NT2/D1 (cell line): ENCODE results near the gene RPAIN.
"Not testable (repeated sequence)": the region's sequence is repeated elsewhere in the genome, so short reads cannot be mapped to it uniquely, and the experiment has no call there.

Experiments used
- DNase-seq: peaks from one replicate; pipeline ENCODE4 v3.0.0-alpha.2; 2011; ENCODE audit warnings: low read depth, low spot score
- H3K27me3 ChIP-seq: 2 replicates; pipeline ENCODE4 v1.6.0; 2011; ENCODE audit warnings: mild to moderate bottlenecking; ENCODE audit not compliant: insufficient read length, insufficient read depth
- H3K36me3 ChIP-seq: 2 replicates; pipeline ENCODE4 v1.6.1; 2011; ENCODE audit warnings: mild to moderate bottlenecking, low read length, mixed read lengths; ENCODE audit not compliant: insufficient read depth, insufficient read length
- H3K4me1 ChIP-seq: 2 replicates; pipeline ENCODE4 v1.5.1; 2011; ENCODE audit not compliant: insufficient read depth, insufficient read length
- H3K4me3 ChIP-seq: 2 replicates; pipeline ENCODE4 v1.5.1; 2011; ENCODE audit warnings: low read depth; ENCODE audit not compliant: insufficient read length
- H3K9ac ChIP-seq: 2 replicates; pipeline ENCODE4 v1.6.0; 2011; ENCODE audit warnings: low read depth; ENCODE audit not compliant: insufficient read length
- H3K9me3 ChIP-seq: 2 replicates; pipeline ENCODE4 v1.5.1; 2011; ENCODE audit warnings: mild to moderate bottlenecking, low read length; ENCODE audit not compliant: insufficient read depth
- SUZ12 ChIP-seq: IDR thresholded peaks from 2 replicates; pipeline ENCODE4 v1.6.1; 2011; ENCODE audit not compliant: insufficient read length, insufficient read depth; ENCODE audit errors: extremely low read depth
- YY1 ChIP-seq: IDR thresholded peaks from 2 replicates; pipeline ENCODE4 v1.6.1; 2011; ENCODE audit not compliant: insufficient read length, insufficient read depth
- ZNF274 ChIP-seq: IDR thresholded peaks from 2 replicates; pipeline ENCODE4 v1.6.1; 2011; ENCODE audit warnings: mild to moderate bottlenecking, low read depth, low read length

The RPAIN gene

DNA sequence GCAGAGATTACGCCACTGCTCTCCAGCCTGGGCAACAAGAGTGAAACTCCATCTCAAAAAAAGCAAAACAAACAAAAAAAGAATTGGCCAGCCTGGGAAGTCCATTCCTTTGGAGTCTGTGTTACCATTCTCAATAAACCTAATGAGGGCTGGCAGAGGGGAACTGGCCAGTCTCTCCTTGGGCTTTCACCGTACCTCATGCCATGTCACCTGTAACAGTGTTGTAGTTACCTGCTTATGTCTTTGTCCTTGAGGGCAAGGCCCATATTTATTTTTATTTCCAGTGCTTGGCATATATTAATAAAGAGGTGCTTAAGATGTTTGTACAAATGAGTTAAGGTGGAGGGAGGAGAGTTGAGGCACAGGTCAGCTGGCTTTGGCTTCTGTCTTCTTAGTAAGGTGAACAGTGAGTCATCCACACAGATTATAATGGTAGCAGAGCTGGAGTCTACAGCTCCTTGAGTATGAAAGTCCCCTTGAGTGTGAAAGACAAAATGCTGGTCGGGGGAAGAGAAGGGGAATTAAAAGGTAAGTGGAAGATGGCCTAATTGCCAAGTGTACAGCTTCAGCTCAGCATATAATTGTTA lies 10.5 kb downstream of the RPAIN start:
- Histone ChIP-seq H3K27me3 (no peaks in the 10 kb centered on the region), H3K9ac (no peak overlapping the region), H3K9me3 (no peaks in the 10 kb centered on the region), H3K36me3 (peaks cover 89% of the 10 kb centered on the region), H3K4me3 (no peak overlapping the region), H3K4me1 (no peaks in the 10 kb centered on the region)
- TF ChIP-seq ZNF274 (no peak), YY1 (no peak), SUZ12 (no peak)
- DNase-seq: no peak

DNA sequence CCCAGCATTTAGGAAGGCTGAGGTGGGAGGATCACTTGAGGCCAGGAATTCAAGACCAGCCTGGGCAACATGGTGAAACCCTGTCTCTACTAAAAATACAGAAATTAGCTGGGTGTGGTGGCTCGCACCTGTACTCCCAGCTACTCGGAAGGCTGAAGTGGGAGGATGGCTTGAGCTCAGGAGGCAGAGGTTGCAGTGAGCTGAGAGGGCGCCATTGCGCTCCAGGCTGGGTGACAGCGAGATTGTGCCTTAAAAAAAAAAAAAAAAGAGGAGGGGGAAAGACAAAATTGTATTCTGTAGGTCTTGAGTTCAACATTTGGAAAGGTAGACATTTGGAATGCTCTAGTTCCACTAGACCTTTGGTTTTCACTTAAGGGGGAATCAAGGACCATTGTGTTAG lies 11.3 kb downstream of the RPAIN start:
- H3K9me3 ChIP-seq, H3K9ac ChIP-seq, H3K4me1 ChIP-seq, H3K27me3 ChIP-seq, DNase-seq, H3K4me3 ChIP-seq: not testable (repeated sequence)
- H3K36me3 ChIP-seq: peaks cover 87% of the 10 kb centered on the region

DNA sequence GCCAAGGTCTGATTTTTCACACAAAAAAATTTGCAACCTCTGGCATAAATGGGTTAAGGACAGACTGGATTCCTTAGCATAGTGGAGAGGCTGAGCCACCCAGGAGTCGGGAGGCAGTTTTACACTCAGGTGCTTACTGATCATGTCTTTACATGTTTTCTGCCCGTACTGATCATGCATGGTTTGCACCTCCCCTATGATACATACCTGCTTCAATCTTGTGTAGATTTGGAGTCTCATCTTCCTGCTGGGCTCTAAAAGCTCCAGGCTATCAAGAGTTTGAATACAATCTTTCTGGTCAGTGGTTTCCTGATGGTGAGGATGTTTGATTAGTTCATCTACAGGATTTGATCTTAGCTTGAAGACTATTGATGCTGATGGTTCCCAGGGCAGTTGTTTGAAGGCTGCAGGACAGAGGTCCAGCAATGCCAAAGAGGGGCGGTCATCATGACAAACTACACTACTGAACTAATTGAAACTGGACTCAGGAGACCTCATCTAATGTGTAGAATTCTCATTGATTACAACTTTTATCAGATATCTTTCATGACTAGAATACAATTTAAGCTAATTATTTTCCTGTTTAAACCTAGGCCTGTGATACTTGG lies 12.1 kb downstream of the RPAIN start:
- no peak for DNase-seq
- no peak for TF ChIP-seq YY1
- no peak for TF ChIP-seq SUZ12
- TF ChIP-seq ZNF274: no peak
- Histone ChIP-seq H3K9me3 (no peaks in the 10 kb centered on the region), H3K4me1 (no peaks in the 10 kb centered on the region), H3K9ac (no peak overlapping the region), H3K36me3 (peaks cover 89% of the 10 kb centered on the region), H3K4me3 (no peak overlapping the region), H3K27me3 (no peaks in the 10 kb centered on the region)

DNA sequence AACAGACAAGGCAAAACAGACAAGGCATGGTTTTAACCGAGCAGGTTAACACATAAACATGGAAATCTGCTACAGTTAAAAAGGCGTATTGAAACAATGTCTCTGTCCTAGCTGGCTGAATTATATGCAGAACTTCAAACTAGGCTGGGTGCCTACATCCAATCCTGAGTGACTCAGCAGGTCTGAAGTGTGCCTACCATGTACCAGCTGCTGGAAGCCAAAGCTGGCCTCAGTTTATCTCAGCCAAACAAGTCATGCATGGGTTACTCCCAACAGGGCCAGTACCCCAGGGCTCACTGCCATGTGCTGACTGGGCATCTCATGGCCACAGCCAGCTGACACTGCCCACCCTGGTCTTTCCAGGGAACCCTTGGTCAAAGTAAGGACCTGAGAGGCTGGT lies 15.0 kb downstream of the RPAIN start:
- DNase-seq: no peak
- H3K4me3 ChIP-seq: no peak overlapping the region
- no peak overlapping the region for H3K9ac ChIP-seq
- TF ChIP-seq SUZ12: no peak
- no peak for TF ChIP-seq YY1
- no peak for TF ChIP-seq ZNF274
- H3K27me3 ChIP-seq: no peaks in the 10 kb centered on the region
- H3K9me3 ChIP-seq: no peaks in the 10 kb centered on the region
- peaks cover 73% of the 10 kb centered on the region for H3K36me3 ChIP-seq
- no peaks in the 10 kb centered on the region for H3K4me1 ChIP-seq

DNA sequence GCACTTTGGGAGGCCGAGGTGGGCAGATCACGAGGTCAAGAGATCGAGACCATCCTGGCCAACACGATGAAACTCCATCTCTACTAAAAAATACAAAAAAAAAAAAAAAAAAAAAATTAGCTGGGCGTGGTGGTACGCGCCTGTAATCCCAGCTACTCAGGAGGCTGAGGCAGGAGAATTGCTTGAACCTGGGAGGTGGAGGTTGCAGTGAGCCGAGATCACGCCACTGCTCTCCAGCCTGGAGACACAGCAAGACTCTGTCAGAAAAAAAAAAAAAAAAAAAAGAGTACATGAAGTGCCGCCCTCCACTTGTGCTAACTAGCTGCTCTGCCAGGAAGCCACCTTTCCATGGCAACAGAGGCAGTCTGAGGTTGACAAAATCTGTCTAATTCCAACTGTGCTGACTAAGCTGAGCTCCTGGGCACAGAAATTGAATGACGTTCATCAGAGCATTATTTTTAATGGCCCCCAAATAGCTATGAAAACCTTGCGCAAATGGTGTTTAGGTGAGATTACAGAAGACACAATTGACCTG lies 15.9 kb downstream of the RPAIN start:
- H3K36me3 ChIP-seq: peaks cover 68% of the 10 kb centered on the region

DNA sequence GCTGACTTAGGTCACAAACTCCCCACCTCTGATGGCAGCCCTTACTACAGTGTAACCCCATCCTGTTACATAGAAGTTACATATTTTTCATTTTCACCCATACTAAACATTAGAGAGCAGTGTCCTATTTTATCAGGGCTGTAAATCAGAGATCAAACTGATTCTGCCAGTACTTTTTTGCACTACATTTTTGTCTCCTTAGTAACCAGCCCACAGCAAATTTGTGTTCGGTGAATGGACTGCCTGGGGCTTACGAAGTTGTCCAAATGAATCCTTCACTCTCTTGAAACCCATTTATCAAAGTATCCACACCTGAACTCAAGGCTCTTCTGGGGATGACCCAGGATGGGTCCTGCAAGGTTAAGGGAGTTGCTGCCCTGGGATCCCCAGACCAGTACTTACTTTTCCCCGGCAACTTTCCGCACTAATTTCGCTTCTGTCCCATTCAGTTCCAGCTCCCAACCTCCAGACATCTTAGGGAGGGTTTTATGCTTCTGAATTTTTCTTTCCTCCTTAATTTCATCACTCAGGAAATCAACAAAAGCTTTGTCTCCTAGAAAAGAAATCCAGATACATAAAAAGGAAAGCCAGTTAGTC lies 17.8 kb downstream of the RPAIN start:
- Histone ChIP-seq H3K4me1 (no peaks in the 10 kb centered on the region), H3K27me3 (no peaks in the 10 kb centered on the region), H3K9ac (peak overlapping the region; percentile 98), H3K4me3 (peak overlapping the region; percentile 88), H3K36me3 (peaks cover 64% of the 10 kb centered on the region), H3K9me3 (no peaks in the 10 kb centered on the region)
- no peak for TF ChIP-seq YY1
- no peak for TF ChIP-seq ZNF274
- TF ChIP-seq SUZ12: no peak
- DNase-seq: no peak

More for the DNA sequence above, 15.9 kb downstream of the RPAIN start:
- not testable (repeated sequence) for H3K4me1 ChIP-seq, H3K9me3 ChIP-seq, H3K4me3 ChIP-seq, H3K27me3 ChIP-seq, DNase-seq, H3K9ac ChIP-seq

DNA sequence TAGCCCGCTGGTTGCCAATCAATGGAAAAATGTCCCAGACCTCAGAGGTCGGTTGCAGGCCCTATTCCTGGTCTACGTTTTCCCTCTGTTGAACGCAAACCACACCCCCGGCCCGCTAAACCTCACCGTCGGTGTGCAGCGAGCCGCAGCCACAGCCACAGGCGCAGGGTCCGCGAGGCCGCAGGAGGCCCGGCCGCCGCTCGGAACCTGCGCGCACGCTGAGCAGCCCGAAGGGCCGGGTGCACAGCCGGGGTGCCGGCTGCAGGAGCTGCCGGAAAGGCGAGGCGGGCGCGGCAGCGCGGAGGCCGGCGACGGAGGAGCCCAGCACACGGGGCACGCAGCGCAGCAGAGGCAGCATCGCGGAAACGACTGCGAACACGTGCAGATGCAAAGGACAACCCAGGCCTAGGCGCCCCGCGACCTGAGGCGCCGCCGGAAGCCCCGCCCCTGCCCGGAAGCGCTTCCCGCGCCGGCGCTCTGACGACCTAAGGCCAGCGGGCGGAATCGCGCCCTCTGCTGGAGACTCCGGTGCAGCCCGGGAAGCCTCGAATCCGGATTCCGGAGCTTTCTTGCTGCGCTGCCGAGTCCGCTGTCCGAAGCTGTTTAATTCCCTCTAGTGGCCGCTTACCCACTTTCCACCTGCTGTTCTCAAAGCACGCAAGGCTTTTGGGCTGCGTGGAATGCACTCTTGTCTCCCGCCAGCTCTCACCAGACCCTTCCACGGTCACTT lies 18.9 kb downstream of the RPAIN start, which contains the start of gene C1QBP:
TSS of gene C1QBP (minus strand) at position 440 of the 730 bp plus-strand sequence. CDS start at position 358, 82 bp downstream.
- peak within 1 kb of the TSS; percentile 98 for H3K9ac ChIP-seq
- peak; percentile 85 for DNase-seq
- TF ChIP-seq ZNF274: no peak
- TF ChIP-seq SUZ12: no peak

More for the DNA sequence above, 18.9 kb downstream of the RPAIN start, which contains the start of gene C1QBP:
- Histone ChIP-seq H3K27me3 (no peaks in the 10 kb centered on the region), H3K9me3 (no peaks in the 10 kb centered on the region), H3K4me1 (no peaks in the 10 kb centered on the region), H3K4me3 (peak within 1 kb of the TSS; percentile 88), H3K36me3 (peaks cover 62% of the 10 kb centered on the region)
